GM18499 (cell line): ENCODE data around the gene NANOS3.
"Not testable (repeated sequence)": the region's sequence is repeated elsewhere in the genome, so short reads cannot be mapped to it uniquely, and the experiment has no call there.

ENCODE experiments used
- ATAC-seq: cut with Tn5 transposase; IDR thresholded peaks from one replicate; pipeline ENCODE4 v1.9.1; 2021; ENCODE audit warnings: moderate number of reproducible peaks; ENCODE audit not compliant: insufficient read depth, unreplicated experiment

Gene NANOS3

DNA sequence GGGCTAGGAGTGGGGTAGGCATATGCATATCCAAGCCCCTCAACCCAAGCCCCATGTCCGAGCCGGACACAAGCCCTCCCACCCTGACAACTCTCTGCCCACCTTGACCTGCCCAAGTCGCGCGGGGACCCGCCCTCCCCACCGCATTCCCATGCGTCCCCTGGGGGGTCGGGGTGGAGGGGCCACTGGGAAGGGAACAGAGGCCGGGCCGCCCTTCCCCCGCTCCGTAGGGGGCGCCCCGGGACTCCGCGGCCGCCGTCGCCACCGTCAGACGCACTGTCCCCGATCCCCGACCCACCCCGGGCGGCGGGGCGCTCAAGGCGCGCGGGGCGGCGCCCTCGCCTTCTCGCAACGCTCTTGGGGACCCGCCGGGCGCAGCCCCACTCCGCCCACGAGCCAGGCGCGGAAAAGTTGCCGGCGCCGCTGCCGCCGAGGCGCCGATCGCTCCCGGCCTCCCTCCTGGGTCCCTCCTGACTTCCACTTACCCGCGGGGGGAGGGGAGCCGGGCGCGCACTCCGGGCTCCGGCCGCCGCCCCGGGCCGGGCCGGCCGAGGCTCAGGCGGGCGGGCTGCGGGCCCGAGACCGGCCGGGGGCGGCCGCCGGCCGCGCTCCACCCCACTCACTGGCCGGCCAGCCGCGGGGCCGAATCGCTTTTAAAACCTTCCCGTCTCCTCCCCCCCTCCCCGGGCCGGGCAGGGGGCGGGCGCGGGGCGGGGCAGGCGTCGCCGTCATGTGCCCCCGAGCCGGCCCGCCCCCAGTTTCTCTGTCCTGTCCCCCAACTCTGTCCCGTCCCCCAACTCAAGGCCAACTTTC is 34.4 kb upstream of the NANOS3 start:
- ATAC-seq: no peak

DNA sequence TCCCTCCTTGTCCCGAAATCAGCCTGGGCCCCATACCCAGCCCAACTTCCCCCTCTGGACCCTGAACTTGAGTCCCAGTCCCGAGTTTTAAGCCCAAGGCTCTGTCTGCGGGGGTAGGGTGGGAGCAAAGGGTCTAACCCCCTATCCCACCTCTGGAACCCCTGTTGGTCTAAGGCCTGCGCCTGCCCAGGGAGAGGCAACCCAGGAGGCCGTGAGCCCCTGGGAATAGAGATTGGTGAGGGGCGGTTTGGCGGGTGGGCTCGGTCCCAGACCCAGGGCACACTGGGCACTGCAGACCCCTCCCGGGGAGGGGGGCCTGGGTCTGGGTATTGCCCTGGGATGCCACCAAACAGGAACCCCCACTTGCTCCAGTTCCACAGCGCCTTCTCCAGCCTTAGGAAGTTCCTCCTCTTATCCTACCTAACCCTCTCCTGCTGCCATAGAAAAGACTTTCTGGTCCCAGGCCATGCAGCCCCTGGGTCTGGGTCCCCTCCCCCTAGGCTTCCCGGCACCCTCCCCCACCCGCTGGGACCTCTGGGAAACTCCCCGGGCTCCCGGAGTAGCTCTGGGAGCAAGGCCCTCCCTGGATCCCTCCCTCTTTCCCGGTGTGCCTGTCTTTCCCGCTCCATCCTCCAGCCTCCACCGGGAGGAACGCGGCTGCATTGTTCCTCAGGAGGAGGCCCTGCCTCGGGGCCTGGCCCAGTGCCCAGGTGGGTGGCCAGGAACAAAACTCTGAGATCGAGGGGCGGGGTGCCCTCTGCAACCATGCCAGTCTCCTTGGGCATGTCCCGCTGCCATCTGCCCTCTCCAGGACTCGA is 33.6 kb upstream of the NANOS3 start:
- ATAC-seq: no peak

DNA sequence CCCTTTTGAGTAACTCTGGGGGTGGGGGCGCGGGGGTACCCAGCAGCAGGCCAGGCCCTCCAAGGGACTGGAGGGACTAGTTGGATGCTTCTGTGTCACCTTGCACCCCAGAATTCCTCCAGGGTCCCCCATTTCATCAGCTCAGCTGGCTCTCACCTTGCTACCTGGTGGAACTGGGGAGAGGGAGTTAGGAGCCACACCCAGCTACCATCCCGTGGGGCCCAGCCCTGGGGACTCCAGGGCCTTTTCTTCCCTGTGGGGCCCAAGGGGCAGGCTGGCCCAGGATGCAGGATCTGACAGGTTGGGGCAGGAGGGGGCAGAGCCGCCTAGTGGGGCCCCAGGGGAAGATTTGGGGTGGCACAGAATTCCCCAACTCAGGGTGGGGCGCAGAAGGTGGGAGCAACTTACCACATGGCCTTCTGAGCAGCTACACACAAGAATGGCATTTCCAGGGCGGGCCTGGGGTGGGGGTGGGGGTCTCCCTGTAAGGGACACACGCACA is 32.8 kb upstream of the NANOS3 start:
- no peak for ATAC-seq

DNA sequence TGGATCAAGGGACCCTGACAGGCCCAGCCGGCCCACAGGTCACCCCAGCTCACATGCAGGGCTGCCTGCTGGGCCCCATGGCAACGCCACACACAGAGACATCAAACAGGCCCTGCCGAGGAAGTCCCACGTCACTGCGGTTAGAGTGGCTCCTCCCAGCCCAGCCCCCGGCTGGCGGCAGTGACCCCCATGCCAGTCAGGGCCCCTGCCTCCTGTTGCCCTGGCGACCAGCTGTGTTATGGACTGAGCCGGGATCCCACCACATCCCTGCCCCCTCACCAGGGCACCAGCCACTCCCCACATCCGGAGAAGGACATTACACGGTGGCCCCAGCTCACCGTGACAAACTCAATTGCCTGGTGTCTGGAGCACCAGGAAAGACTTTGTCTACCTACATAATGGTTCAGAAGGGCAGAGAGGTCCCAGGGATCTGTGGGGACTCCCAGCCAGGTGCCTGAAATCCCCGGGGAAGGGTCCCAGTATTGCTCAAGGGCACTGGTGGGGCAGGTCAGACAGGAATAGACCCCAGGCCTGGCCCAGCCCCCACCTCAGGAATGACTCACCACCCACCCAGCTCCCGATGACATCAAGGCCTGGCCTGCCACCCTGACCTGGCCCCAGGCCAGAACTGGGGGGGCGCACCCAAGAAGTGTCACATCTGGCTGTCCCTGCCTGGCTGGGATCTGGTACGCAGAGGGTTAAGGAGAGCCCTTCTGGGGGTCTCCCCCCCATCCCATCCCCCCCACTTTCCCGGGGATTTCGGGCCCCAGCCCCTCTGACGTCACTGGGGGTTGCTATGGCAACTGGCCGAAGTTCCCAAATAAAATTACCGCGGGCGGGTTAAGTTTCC is 30.2 kb upstream of the NANOS3 start:
- peak; percentile 40 for ATAC-seq

DNA sequence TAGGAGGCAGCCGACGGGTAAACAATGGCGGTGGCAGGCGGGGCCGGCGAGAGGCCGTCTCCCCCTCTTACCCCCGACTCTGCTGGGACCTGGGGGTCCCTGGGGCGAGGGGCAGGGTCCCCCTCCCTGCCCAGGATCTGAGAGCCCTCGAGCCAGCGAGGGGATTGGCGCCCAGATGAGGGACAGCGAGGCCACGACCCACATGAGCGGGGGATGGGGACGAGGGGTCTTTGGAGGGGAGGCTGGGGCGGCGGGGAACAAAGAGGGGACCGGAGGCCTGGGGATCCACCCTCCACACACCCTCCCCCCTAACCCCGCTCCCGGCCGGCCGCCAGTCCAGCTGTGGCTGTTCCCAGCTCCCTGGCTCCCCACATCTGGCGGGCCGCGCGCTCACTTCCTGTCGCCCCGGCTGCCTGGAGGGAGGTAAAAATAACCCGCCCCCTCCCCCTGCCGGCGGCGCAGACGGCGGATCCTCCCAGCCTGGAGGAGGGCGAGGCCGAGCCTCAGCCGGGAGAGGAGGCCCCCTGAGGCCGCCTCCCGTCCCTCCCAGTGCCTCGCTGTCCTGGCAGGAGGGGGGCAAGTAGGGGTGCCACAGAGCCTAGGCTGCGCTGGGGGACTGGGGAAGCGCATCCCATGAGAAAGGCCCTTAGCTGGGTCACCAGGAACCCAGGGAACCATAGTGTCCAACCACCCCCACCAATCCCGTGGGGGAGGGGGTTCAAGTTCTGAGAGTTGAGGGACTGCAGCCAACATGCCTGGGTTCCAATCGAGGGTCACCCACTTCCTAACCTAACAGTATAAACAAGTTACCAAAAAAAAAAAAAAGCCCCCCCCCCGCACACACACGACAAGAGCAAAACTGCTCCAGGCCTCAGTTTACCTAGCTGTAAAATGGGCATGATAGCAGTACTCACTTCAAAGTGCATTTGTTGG is 29.3 kb upstream of the NANOS3 start:
- no peak for ATAC-seq

DNA sequence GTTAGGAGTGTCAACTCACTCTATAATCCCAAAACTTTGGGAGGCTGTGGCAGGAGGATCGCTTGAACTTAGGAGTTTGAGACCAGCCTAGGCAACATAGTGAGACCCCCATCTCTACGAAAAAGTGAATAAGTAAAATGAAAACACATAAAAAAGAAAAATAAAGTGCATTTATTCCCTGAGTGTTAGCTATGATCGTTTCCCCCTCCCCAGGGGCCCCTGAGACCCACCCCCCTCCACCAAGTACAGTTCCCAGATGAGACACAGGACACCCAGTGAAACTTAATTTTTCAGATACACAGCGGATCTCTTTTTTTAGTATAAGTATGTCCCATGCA is 28.6 kb upstream of the NANOS3 start:
- ATAC-seq: no peak

DNA sequence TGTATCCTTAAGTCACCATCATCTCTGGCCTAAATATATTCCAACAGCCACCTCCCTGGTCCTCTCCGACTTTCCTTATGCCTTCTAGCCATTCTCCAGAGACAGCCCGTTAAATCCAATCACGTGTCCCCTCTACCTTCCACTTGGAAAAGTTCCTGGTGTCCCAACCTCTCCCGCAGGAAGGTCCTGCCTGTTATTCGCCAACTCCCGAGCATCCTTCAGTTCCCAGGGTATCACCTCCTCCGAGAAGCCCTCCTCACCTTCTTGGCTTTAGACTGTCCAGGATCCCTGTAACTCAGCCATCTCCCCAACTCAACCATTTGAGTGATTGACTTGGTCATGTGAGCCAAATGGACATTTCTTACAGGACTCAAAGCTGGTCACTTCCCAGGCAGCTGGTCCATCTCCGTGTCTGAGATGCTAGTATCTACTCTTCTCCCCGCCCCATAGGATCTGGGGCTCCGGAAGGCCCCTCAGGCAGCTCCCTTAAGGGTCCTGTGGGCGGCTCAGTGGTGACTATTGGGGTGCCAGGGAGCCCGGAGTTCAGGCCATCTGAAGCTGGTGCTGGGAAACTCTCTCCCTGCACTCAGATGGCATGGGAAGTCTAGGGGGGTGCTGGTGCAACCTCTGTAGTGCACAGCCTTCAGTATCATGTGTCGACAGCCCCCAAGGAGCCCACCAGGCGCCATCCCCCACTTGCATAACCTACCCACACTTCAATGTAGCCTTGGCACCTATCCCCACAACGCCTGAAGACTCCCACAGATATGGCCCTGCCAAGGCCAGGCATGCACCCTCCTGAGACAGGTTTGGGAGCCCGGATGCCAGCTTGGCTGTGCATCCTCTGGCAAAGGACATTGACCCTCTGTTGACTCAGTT is 27.9 kb upstream of the NANOS3 start:
- ATAC-seq: no peak

DNA sequence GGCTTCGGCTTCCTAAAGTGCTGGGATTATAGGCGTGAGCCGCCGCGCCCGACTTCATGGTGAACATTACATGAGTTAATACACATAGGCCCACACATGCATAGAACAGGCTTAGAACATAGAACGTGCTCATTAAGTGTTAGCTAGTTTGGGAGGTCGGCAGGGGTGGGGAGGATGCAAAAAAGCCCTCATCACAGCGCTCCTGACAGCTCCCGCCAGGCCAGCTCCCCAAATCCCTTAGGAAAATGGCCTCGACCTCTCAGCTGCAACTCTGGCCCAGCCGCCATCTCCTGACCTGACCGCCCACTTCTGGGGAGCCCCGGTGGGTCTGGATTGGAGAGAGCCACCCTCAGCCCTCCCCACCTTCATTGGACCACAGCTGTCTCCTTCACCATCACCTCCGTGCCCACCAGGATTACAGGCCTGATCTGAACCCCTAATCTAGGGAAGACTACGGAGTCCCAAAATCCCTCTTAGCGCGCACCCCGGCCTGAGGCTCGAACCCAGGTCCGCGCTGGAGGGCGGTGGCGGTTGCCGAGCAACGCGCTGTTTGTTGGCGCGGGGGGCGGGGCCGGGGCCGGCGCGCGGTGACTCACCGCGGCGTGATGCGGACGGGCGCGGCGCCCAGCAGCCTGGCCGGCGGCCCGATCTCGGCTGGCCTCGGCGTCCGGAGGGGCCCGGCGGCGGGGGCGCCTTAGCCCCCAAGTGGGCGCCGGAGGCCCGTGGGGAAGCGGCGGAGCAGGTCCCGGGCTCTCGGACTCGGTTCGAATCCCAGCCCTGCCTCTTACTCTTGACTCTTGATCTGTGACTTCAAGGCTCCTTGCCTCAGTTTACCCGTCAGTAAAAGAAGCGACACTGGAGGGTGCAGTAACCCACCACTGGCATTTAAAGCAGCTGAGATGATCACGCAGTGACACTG is 26.7 kb upstream of the NANOS3 start:
- ATAC-seq: no peak

DNA sequence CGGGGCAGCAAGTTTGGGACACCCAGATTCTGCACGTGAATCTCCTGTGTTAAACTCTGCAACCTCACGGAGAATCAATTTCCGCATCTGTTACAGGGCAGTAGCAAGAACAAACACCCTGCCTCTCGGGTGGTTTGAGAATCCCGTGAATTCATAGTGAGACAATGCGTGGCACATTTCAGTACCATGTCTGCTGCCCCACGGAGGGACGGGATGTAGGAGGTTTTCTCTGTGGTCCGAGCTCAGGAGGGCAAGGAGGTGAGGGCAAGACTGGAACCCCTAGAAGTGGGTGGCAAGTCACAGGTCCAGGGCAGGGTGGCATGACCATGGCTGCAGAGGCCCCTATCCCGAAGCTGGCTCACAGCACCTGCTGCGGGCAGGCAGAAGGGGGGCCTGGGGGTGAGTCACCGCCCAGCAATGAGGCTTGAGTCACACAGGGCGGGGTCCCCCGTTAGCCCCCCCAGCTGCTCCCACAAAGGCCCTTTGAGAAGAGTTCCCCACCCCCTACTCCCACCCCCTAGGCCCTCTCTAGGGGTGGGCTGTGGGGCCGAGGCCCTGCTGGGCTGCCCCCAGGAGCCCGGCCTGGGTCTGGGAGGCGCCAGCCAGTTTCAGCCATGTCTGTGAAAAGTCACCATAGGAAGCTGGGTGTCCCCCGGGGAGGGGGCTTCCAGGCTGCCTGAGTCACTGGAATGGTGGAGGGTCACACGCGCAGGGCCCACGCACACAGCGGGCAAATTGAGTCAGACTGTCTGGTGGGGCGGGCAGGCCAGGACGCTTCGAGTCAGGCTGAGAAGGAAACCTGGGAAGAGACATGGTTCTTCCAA is 25.8 kb upstream of the NANOS3 start:
- no peak for ATAC-seq

DNA sequence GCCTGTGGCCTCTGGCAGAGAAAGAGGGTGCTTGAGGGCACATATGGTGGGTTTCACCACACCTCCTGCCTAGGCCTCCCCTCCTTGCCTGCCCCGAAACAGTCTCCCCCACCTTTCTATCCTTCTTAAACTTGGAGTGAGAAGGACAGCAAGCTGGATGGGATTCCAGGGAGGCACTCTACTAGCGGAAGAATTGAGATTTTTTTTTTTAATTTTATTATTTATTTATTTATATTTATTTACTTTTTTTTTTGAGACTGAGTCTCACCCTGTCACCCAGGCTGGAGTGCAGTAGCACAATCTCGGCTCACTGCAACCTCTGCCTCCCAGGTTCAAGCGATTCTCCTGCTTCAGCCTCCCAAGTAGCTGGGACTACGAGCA is 25.2 kb upstream of the NANOS3 start:
- not testable (repeated sequence) for ATAC-seq

DNA sequence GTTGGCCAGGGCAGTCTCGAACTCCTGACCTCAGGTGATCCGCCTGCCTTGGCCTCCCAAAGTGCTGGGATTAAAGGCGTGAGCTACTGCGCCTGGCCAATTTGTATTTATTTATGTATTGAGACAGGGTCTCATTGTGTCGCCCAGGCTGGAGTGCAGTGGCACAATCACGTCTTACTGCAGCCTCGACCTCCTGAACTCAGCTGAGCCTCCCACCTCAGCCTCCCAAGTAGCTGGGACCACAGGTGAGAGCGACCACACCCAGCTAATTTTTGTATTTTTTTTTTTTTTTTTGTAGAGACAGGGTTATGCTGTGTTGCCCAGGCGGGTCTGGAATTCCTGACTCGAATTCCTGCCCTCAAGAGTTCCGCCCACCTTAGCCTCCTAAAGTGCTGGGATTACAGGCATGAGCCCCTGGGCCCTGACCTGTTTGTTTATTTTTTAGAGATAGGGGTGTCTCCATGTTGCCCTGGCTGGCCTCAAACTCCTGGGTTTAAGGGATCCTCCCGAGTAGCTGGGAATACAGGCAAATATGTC is 24.7 kb upstream of the NANOS3 start:
- not testable (repeated sequence) for ATAC-seq

DNA sequence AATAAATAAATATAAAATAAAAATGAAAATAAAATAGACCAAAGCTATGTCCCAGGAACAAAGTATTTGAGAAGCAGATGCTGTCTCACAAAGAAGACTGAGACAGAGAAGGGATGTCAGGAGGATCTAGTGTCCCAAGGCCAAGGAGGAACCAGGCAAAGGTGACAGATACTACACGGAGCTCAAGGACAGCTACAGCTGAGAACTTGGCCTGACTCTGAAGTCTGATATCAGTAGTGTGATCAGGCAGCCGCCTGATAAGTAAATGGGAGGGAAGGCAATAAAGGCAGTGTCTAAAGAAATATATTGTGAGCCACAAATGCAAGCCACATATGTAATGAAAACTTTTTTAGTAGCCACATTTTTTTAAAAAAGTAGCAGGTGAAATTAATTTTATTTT is 20.4 kb upstream of the NANOS3 start:
- ATAC-seq: no peak

DNA sequence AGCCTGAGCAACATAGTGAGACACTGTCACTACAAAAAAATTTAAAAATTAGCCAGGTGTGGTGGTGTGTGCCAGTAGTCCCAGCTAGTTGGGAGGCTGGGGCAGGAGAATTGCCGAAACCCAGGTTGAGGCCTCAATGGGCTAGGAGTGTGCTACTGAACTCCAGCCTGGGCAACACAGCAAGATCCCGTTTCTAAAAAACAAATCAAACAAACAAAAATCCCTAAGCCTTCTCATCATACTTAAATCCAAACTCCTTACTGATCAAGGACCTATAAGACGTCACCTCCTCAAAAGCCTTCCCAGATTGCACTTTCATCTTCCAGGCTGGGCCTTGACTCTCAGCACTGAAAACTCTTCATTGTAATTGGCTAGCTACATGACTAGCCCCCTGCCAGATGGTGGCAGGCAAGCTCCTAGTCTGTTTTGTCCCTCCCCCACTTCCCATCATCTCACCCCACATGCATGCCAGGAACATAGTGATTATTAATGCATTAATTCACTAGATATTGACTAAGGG is 17.5 kb upstream of the NANOS3 start:
- ATAC-seq: no peak

DNA sequence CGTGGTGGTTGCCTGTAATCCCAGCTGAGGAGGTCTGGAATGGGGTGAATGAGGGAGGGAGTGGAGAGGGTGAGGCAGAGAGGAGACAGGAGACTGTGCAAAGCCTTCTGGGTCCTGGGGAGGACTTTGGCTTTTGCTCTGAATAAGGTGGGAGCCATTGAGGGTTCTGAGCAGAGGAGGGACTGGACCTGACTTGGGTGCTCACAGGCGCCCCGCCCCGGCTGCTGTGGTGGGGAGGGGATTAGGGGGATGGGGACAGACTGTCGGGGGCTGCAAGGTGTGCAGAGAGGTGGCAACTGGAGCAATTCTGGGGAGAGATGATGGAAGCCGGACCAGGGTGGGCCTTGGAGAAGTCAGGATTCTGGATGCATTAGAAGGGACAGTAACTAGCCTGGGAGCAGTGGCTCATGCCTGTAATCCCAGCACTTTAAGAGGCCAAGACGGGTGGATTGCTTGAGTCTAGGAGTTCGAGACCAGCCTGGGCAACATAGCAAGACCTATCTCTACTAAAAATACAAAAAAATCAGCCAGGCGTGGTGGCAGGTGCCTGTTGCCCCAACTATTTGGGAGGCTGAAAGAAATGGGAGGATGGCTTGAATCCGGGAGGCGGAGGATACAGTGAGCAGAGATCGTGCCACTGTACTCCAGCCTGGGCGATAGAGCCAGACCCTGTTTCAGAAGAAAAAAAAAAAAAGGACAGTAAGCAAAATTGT is 16.1 kb upstream of the NANOS3 start:
- no peak for ATAC-seq

DNA sequence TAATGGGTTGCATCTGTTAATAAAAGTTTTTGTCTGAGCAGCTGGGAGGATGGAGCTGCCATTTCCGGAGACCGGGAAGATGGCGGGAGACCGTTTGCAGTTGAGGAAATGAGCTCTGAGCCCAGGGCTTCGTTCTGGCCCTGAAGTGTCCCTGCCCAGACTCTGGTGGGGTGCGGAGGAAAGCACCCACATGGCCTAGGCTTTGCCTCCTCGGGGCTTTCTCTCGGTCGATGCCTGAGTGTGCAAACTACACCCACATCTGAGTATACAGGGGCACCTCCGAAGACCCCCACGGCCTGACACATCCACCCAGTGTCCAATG is 15.6 kb upstream of the NANOS3 start:
- ATAC-seq: no peak
